KOPT-K1 (cell line): ENCODE data around the gene GSK3A.
"Not testable (repeated sequence)": the region's sequence is repeated elsewhere in the genome, so short reads cannot be mapped to it uniquely, and the experiment has no call there.

ENCODE experiments used
- H3K27ac ChIP-seq: fragments of 200-600 bp; sonication (generic); 2 replicates; pipeline ENCODE4 v1.5.1; 2016; ENCODE audit warnings: antibody characterized with exemption, mild to moderate bottlenecking, low read depth, low read length; ENCODE audit not compliant: poor library complexity, severe bottlenecking
- H3K36me3 ChIP-seq: fragments of 200-600 bp; sonication (generic); 2 replicates; pipeline ENCODE4 v1.5.1; 2017; ENCODE audit warnings: antibody characterized with exemption, mild to moderate bottlenecking, low read length, moderate library complexity; ENCODE audit not compliant: insufficient read depth
- H3K9me3 ChIP-seq: fragments of 200-600 bp; sonication (generic); 2 replicates; pipeline ENCODE4 v1.5.1; 2017; ENCODE audit warnings: antibody characterized with exemption, low read length, mild to moderate bottlenecking; ENCODE audit not compliant: insufficient read depth, poor library complexity, severe bottlenecking

GSK3A gene

GRCh38 chr19:42275103-42275502 is 32.7 kb upstream of the GSK3A start:
- Histone ChIP-seq H3K9me3 (no peaks in the 10 kb centered on the region), H3K27ac (no peak overlapping the region), H3K36me3 (peaks cover 28% of the 10 kb centered on the region)

- Histone ChIP-seq H3K27ac (no peak overlapping the region), H3K36me3 (peaks cover 28% of the 10 kb centered on the region), H3K9me3 (no peaks in the 10 kb centered on the region)
These were observed 31.8 kb upstream of the GSK3A start for GRCh38 chr19:42274065-42274682.

GRCh38 chr19:42273407-42274064 is 31.1 kb upstream of the GSK3A start:
- H3K9me3 ChIP-seq: no peaks in the 10 kb centered on the region
- peaks cover 28% of the 10 kb centered on the region for H3K36me3 ChIP-seq
- no peak overlapping the region for H3K27ac ChIP-seq

GRCh38 chr19:42272989-42273406 is 30.6 kb upstream of the GSK3A start:
- no peak overlapping the region for H3K27ac ChIP-seq
- H3K36me3 ChIP-seq: peaks cover 28% of the 10 kb centered on the region

GRCh38 chr19:42272535-42272897 is 30.1 kb upstream of the GSK3A start:
- peaks cover 28% of the 10 kb centered on the region for H3K36me3 ChIP-seq
- no peak overlapping the region for H3K27ac ChIP-seq
- no peaks in the 10 kb centered on the region for H3K9me3 ChIP-seq

More at GRCh38 chr19:42272989-42273406, 30.6 kb upstream of the GSK3A start:
- no peaks in the 10 kb centered on the region for H3K9me3 ChIP-seq

- Histone ChIP-seq H3K36me3 (peaks cover 28% of the 10 kb centered on the region), H3K27ac (no peak overlapping the region), H3K9me3 (no peaks in the 10 kb centered on the region)
These were observed 29.6 kb upstream of the GSK3A start for GRCh38 chr19:42271861-42272534.

- Histone ChIP-seq H3K36me3 (peaks cover 28% of the 10 kb centered on the region), H3K9me3 (no peaks in the 10 kb centered on the region), H3K27ac (peak overlapping the region; percentile 93)
These were observed 28.6 kb upstream of the GSK3A start for GRCh38 chr19:42271045-42271419.

GRCh38 chr19:42270346-42271044 is 28.1 kb upstream of the GSK3A start:
- Histone ChIP-seq H3K36me3 (peaks cover 28% of the 10 kb centered on the region), H3K9me3 (no peaks in the 10 kb centered on the region), H3K27ac (peak overlapping the region; percentile 93)

- Histone ChIP-seq H3K27ac (peak overlapping the region; percentile 93), H3K9me3 (no peaks in the 10 kb centered on the region), H3K36me3 (peaks cover 21% of the 10 kb centered on the region)
These were observed 27.3 kb upstream of the GSK3A start for GRCh38 chr19:42269478-42270345.

- H3K9me3 ChIP-seq: no peaks in the 10 kb centered on the region
- H3K36me3 ChIP-seq: peaks cover 13% of the 10 kb centered on the region; the same call in 1 of the 2 replicates
- peak within 1 kb of the TSS; percentile 93 for H3K27ac ChIP-seq
These were observed 26.5 kb upstream of the GSK3A start, which contains the start of gene CIC for GRCh38 chr19:42268704-42269477. Gene CIC (plus strand): TSS chr19:42269252. CDS start chr19:42271784, 2,532 bp downstream.

- Histone ChIP-seq H3K9me3 (no peaks in the 10 kb centered on the region), H3K36me3 (peaks cover 7% of the 10 kb centered on the region; the same call in 1 of the 2 replicates), H3K27ac (peak overlapping the region; percentile 93)
These were observed 25.8 kb upstream of the GSK3A start for GRCh38 chr19:42268142-42268703.

- H3K9me3 ChIP-seq: no peaks in the 10 kb centered on the region
- H3K36me3 ChIP-seq: peaks cover 1% of the 10 kb centered on the region; the same call in 1 of the 2 replicates
- peak overlapping the region; percentile 93 for H3K27ac ChIP-seq
These were observed 25.3 kb upstream of the GSK3A start for GRCh38 chr19:42267644-42268141.

GRCh38 chr19:42266928-42267603 is 24.7 kb upstream of the GSK3A start:
- H3K9me3 ChIP-seq, H3K27ac ChIP-seq, H3K36me3 ChIP-seq: not testable (repeated sequence)
